ENCODE data around the gene LYPD8.

DNA sequence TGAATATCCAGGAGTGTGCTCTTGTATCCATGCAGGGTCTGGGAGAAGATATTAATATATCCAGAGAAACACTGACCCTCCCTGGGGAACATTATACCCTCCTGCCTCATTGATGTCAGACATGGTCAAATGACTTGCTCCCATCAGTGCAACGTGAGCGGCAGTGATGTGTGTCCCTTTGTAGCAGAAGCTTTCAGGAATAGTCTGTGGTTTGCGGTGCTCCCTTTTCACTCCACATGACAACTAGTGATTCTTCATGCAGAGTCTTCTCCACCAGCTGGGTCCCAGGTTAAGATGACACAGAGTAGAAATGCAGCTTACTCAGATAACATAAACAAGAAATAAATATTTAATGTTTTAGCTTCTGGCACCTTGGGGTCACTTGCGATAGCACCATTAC, 31.9 kb upstream of the LYPD8 start:
- TF ChIP-seq, protein P1, sequence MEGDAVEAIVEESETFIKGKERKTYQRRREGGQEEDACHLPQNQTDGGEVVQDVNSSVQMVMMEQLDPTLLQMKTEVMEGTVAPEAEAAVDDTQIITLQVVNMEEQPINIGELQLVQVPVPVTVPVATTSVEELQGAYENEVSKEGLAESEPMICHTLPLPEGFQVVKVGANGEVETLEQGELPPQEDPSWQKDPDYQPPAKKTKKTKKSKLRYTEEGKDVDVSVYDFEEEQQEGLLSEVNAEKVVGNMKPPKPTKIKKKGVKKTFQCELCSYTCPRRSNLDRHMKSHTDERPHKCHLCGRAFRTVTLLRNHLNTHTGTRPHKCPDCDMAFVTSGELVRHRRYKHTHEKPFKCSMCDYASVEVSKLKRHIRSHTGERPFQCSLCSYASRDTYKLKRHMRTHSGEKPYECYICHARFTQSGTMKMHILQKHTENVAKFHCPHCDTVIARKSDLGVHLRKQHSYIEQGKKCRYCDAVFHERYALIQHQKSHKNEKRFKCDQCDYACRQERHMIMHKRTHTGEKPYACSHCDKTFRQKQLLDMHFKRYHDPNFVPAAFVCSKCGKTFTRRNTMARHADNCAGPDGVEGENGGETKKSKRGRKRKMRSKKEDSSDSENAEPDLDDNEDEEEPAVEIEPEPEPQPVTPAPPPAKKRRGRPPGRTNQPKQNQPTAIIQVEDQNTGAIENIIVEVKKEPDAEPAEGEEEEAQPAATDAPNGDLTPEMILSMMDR (conservative IDR thresholded peaks at IDR 0.05 in 1 of 2, IDR thresholded peaks at IDR 0.05 in 1 of 2; ENCODE audit: extremely low read depth in 1 of 2, insufficient read depth in 1 of 2, low read depth in 1 of 2, low read length in 2 of 2): no peak
- no peak for TF ChIP-seq EZH2 (IDR thresholded peaks at IDR 0.05; ENCODE audit: borderline replicate concordance, low read length)

Data from mammary epithelial cell (primary cell).